ENCODE data around the gene ZMAT5.

ZMAT5 gene

GRCh38 chr22:29753808-29754657 lies 12.8 kb downstream of the ZMAT5 start:
- no peak for DNase-seq (ENCODE audit: low read depth in 3 of 3)

DNA sequence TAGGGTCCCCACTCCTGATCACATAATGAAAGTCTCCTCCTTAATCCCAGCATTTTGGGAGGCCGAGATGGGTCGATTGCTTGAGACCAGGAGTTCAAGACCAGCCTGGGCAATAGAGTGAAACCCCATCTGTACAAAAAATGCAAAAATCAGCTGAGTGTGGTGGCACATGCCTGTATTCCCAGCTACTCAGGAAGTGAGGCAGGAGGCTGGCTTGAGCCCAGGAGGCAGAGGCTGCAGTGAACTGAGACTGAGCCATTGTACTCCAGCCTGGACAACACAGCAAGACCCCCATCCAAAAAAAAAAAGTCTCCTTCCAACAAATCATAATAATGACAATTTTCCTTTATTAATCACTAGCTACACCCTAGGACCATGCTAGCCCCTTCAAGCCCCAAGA lies 15.1 kb downstream of the ZMAT5 start:
- no peak for DNase-seq (ENCODE audit: low read depth in 3 of 3)

DNA sequence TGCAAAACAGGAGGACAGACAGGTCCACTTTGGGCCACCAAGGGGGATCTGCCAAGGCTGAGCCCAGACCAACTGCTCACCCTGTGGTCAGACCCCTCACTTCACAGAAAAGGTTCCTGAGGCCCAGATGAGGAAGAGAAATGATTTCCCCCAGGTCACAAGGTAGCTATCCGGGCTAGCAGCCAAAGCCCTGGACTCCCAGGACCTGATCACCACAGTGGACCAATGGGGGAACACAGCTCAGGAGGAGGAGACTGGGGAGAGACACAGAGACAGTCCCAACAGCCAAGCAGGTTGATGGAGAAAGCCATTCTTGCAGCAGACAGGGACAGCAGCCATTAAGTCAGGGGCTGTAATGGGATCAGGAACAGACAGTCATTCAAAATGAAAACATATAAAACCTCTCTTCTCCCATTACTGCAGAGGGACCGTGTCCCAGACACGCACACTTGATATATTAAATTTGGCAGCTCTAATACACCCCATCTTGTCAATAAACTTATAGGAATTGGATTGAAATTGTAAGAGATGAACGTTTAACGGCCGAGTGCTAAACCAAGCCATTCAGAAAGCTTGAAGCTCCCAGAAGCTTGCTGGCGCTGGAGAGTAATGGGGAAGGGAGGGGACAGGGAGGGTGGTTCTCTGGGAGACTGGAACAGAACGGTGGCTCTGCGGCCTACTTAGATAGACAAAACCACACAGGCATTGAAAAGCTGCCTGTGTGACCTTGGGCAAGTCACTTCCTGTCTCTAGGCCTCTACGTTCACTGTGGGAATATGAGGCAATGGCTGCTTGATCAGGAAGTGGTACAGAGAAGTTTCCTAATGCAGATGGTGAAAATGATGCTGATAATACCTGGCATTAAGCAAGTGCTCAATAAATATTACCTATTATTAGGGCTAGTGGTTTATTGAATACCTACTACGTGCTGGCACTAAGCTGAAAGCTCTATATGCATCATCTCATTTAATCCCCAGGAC lies 16.0 kb downstream of the ZMAT5 start:
- DNase-seq (ENCODE audit: low read depth in 3 of 3): no peak

GRCh38 chr22:29750029-29750428 lies 16.8 kb downstream of the ZMAT5 start:
- no peak for DNase-seq (ENCODE audit: low read depth in 3 of 3)

DNA sequence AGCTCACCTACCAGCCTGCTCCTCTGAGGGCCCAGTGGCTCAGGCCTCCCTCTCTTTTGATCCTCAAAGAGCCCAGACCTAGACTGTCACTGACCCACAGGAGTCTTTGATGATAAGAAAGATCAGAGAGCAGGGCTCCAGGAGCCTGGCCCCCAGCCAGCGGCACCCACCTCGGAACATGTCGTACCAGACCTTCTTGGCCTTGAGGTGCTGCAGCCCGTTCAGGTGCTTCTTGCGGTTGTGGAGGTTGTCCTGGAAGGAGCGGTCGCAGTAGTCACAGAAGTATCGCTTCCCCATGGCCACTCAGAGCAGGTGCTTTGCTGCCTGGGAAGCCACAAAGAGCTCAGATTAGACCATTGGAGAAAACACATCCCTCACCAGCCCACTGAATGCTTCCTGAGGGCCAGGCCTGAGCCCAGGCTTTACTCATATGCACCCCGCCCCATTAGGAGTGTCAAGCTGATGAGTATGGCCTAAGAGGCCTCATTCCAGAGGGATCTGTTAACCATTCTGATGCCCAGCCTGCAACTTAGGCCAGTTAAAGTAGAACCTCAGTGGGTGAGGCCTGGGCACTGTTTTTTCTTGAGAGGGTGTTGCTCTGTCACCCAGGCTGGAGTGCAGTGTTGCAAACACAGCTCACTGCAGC lies 18.4 kb downstream of the ZMAT5 start:
- no peak for DNase-seq (ENCODE audit: low read depth in 3 of 3)

DNA sequence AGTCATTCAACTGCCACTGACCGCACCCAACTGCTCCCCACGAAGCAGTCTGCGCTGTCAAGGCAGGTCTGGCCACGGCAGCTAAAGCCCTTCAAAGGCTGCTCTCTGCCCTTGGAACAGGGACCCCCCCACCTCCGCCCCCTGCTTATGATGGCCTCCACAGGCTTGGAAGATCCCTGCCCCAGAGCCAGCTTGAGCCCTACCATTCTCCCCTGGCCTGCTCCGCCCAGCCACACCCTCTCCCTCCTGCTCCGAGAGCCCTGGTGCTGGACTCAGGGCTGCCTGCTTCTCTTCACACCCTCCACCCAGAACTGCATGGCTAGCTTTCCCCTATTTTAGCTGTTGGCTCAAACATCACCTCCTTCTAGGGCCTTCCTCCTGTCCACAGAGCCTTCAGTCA lies 19.0 kb downstream of the ZMAT5 start:
- DNase-seq (ENCODE audit: low read depth in 3 of 3): no peak

DNA sequence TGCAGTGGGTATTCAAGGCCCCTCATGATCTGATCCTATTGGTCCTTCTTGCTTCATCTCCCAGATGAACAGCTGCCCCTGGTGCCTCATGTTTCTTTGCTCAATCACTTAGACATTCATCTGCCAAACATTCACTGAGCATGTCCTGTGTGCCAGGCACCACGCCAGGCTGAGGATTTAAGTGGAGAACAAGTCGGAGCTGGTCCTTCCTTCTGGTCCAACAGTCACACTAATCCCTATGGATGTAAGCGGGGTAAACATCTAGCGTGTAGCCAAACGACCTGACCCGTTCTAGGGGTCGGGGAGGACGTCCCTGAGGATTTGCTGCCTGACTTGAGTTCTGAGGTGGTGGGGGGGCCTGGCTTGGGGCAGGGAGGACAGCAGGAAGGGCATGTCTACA lies 21.9 kb downstream of the ZMAT5 start:
- no peak for DNase-seq (ENCODE audit: low read depth in 3 of 3)

DNA sequence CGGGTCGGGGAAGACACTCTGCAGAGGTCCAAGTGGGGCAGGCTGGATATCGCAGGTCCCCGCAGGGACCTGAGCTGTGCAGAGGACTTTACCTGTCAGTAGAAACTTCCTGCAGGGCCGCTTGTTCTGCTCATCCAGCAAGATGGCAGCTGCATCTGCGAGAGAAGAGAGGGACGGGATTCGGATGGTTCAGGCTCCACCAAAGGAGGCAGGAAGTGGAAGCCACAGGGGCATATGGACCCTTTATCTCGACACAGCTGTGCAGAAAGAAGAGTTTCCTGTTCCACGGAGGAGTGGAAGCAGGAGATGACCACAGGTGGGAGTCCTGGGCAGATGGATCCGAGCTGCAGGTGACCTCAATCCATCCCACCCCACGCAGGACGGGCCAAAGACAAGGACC lies 24.5 kb downstream of the ZMAT5 start:
- no peak for DNase-seq (ENCODE audit: low read depth in 3 of 3)

GRCh38 chr22:29741926-29742325 lies 24.9 kb downstream of the ZMAT5 start:
- no peak for DNase-seq (ENCODE audit: low read depth in 3 of 3)

DNA sequence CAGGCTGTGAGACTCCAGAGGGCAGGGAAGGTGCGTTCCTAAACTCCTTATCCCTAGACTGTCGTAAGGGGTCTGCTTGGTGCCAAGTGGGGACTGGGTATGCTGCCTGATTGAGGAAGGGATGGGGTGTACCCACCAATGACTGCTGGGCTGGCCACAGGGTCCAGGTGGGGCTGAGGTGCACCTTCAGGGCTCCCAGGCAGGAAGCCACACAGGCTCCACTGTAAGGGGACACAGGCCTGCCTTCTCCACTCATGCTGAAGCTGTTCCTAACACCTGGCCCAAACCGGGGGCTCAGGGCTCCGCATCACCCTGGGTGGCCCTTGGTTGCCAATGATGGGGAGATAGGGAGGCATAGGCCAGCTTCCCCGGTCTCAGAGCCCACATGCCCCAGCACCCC lies 26.6 kb downstream of the ZMAT5 start:
- DNase-seq (ENCODE audit: low read depth in 3 of 3): no peak

GRCh38 chr22:29739346-29739875 lies 27.4 kb downstream of the ZMAT5 start:
- DNase-seq (ENCODE audit: low read depth in 3 of 3): no peak

GRCh38 chr22:29738118-29738815 lies 28.5 kb downstream of the ZMAT5 start:
- DNase-seq (ENCODE audit: low read depth in 3 of 3): no peak

DNA sequence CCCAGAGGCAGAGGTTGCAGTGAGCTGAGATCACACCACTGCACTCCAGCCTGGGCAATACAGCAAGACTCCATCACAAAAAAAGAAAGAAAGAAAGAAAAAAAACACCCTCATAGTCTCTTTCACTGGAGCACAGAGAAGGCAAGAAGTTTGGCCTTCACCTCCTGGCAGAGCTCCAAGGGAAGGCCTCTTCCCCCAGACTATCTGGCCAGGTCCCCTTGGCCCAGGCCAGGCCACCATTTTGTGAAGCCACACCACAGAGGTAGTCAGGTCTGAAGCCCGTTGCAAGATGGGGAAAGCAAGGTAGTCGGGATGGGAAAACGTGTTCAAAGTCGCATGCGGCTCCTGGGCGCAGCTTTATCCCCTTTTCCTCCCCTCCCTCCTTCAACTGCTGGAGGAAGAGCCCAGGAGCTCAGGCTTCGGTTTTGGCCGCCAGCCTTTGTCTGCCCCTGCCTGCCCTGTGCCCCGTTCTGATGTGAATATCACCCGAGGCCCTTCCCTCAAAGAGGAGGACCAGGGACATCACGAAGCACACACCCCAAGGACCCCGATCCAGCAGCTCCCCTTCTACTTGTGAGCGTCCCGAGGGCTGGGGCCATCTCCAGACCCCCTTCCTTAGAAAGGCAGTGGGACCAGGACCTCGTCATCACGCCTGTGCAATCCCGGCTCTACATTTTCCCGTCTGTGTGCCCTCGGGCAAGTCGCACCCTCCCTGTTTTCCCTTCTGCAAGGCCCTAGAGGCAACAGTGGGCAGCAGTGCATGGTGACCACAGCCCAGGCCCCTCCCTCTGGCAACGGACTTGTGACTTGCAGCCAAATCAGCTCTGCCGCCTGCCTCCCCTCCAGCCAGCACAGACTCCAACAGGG lies 29.3 kb downstream of the ZMAT5 start:
- DNase-seq (ENCODE audit: low read depth in 3 of 3): no peak

DNA sequence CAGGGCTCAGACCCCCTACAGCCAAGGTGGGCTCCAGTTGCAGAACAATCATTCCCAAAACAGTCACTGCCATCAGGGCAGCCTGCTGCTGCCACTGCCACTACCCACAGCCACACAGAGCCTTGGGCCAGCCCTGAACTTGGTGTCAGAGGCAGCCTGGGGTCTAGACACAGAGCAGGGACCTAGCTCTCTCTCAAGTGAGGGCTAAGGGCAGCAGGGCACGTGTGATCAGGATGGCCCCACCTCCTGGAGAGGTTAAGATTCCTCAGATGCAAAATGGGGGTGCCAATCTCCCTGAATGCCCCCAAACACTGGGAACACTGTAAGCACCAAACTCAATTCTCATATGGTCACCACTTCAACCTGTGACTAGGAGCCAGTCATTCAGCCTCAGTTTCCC lies 31.4 kb downstream of the ZMAT5 start:
- no peak for DNase-seq (ENCODE audit: low read depth in 3 of 3)

- DNase-seq (ENCODE audit: low read depth in 3 of 3): no peak
These were observed 32.0 kb downstream of the ZMAT5 start for GRCh38 chr22:29734838-29735237.

- no peak for DNase-seq (ENCODE audit: low read depth in 3 of 3)
These were observed 32.4 kb downstream of the ZMAT5 start for GRCh38 chr22:29734406-29734805.

- DNase-seq (ENCODE audit: low read depth in 3 of 3): no peak
These were observed 33.2 kb downstream of the ZMAT5 start for GRCh38 chr22:29733362-29734201.

- no peak for DNase-seq (ENCODE audit: low read depth in 3 of 3)
These were observed 33.9 kb downstream of the ZMAT5 start for GRCh38 chr22:29732883-29733282.

GRCh38 chr22:29731058-29731850 lies 35.6 kb downstream of the ZMAT5 start:
- DNase-seq (ENCODE audit: low read depth in 3 of 3): no peak
